Large intestine (tissue), 3 donors: ENCODE results near the gene RASGEF1C. TPM values are rescaled to one million over a fixed set of nuclear protein-coding genes. Genes with fewer than 3 reads are reported as not detected.

Source experiments
- DNase-seq, 2 donors: peaks; one replicate each; pipeline versions ENCODE4 v3.0.0 to v3.0.0-alpha.2; 2013
- H3K27ac ChIP-seq: one replicate; pipeline ENCODE4 v1.5.1; 2013; ENCODE audit warnings: low read length
- H3K27me3 ChIP-seq: 2 replicates; pipeline ENCODE4 v1.6.1; 2013; ENCODE audit warnings: low read length; ENCODE audit not compliant: control insufficient read depth, insufficient read depth
- H3K36me3 ChIP-seq: 2 replicates; pipeline ENCODE4 v1.6.1; 2013; ENCODE audit warnings: low read length; ENCODE audit not compliant: control insufficient read depth, insufficient read depth
- H3K4me1 ChIP-seq: one replicate; pipeline ENCODE4 v1.6.1; 2013; ENCODE audit warnings: low read length; ENCODE audit not compliant: control insufficient read depth, insufficient read depth
- H3K4me3 ChIP-seq: one replicate; pipeline ENCODE4 v1.5.1; 2013; ENCODE audit warnings: low read length
- H3K9me3 ChIP-seq: one replicate; pipeline ENCODE4 v1.6.1; 2013; ENCODE audit warnings: mild to moderate bottlenecking, low read depth, low read length, moderate library complexity; ENCODE audit not compliant: control insufficient read depth
- WGBS: methylation state at CpG from one replicate; pipeline ENCODE4 v1.1.5; 2013; ENCODE audit warnings: low lambda C conversion rate; ENCODE audit not compliant: insufficient coverage; 5-methylcytosine and 5-hydroxymethylcytosine counted together
- polyA plus RNA-seq: library from polyadenylated mRNA; unstranded; fragments of 120-200 nt; gene quantifications from one replicate; pipeline ENCODE4 v1.2.1, GENCODE V29; 2013

Gene RASGEF1C
- polyA plus RNA-seq, 1 donor = 1.3 TPM

DNA sequence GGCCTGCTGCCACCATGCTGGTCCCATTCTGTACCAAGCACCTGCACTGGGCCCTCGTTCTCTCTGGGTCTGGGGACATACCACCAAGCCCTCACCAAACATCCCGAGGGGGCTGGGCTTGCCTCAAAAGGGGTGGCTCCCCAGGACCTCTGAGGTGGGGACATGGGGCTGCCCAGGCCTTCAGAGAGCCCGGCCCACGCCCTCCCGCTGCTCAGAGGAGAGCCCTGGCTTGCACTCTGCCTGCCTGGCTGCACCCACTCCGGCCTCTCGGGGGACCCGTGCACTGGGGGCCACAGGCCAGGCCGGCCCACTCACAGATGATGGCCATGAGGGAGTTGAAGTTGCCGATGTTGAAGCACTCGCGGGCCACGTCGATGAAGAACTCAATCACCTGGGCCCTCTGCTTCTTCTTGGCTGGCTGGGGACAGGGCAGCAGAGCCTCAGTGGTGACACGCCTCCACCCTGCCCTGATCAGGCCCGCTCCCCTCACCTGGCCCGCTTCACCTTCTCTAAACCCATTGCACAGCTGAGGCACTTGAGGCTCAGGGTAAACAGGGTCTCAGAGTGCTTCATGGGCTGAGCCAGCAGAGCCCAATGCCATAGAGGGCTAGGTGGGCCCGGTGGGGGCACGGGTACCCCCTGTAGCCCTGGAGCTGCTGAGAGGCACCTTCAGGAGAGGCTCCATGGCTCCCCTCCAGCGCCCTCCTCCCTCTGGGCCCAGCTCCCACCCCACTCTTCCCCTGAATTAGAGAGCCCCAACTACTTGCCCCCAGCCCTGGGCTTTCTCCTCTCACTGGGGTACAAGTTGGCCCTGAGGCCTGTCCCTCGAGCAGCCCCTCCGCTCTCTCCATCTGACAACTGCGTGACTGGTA, 89.7 kb downstream of the RASGEF1C start:
- Histone ChIP-seq H3K27me3 (no peaks in the 10 kb centered on the region), H3K27ac (no peak overlapping the region), H3K4me1 (no peaks in the 10 kb centered on the region), H3K4me3 (no peak overlapping the region), H3K9me3 (peaks cover 2% of the 10 kb centered on the region), H3K36me3 (no peaks in the 10 kb centered on the region)
- no peak for DNase-seq
- WGBS = no CpG with 5 or more reads among the region's 23 CpGs

DNA sequence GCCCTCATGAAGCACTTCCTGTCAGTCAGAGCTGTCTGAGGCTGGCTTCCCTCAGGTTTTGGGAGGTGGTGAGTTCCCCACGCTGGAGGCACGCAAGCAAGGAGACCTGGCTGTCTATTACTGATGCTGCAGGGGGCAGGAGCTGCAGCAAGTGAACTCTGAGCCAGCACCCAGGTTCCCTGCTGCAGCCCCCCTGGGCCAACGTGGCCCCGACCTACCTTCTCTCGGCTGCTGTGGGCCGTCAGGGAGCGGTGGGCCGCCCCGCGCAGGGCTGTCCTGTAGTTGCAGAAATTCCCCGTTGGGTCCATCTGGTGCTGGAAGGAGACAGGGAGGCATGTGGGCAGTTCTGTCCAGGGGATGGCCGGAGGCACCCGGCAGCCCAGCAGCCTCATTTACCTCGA, 90.6 kb downstream of the RASGEF1C start:
- no peak for DNase-seq
- no peaks in the 10 kb centered on the region for H3K4me1 ChIP-seq
- H3K9me3 ChIP-seq = peaks cover 2% of the 10 kb centered on the region
- no peak overlapping the region for H3K27ac ChIP-seq
- H3K4me3 ChIP-seq = no peak overlapping the region
- no peaks in the 10 kb centered on the region for H3K36me3 ChIP-seq
- WGBS = no CpG with 5 or more reads among the region's 14 CpGs
- no peaks in the 10 kb centered on the region for H3K27me3 ChIP-seq

DNA sequence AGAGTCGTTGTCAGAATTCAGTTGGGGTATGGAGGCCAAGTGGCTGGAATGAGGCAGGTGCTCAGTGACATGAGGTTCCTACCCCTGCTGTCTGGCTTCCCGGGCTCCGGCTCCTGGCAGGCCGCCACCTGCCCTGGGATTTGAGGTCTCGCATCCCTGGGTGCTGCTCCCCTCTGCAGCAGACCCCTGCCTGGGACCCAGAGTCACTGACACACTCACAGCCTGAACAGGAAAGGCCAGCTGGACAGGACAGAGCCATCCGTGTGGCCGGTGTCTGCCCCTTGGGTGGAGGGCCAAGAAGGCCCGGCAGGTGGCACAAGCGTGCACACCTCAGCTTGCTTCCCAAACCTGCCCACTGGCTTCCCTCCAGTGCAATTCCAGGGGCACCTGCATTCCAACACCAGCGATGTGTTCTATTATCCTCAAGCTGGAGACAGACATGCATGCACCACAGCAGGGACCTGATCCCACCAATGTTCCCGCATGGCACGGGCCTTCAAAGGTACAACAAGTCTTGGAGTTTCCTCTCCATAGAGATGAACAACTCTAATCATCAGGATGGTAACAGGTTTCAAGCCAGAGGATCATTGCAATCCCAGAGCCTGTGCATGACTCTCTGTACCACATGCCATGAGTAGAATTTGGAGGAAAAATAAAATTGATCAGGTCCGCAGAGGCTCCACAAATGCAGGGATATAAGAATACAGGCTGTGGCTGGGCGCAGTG, 91.8 kb downstream of the RASGEF1C start:
- 80% methylated on average over 1 of the region's 14 CpGs for WGBS
- Histone ChIP-seq H3K27me3 (no peaks in the 10 kb centered on the region), H3K27ac (no peak overlapping the region), H3K36me3 (no peaks in the 10 kb centered on the region), H3K4me3 (no peak overlapping the region), H3K4me1 (no peaks in the 10 kb centered on the region), H3K9me3 (peaks cover 2% of the 10 kb centered on the region)
- no peak for DNase-seq

DNA sequence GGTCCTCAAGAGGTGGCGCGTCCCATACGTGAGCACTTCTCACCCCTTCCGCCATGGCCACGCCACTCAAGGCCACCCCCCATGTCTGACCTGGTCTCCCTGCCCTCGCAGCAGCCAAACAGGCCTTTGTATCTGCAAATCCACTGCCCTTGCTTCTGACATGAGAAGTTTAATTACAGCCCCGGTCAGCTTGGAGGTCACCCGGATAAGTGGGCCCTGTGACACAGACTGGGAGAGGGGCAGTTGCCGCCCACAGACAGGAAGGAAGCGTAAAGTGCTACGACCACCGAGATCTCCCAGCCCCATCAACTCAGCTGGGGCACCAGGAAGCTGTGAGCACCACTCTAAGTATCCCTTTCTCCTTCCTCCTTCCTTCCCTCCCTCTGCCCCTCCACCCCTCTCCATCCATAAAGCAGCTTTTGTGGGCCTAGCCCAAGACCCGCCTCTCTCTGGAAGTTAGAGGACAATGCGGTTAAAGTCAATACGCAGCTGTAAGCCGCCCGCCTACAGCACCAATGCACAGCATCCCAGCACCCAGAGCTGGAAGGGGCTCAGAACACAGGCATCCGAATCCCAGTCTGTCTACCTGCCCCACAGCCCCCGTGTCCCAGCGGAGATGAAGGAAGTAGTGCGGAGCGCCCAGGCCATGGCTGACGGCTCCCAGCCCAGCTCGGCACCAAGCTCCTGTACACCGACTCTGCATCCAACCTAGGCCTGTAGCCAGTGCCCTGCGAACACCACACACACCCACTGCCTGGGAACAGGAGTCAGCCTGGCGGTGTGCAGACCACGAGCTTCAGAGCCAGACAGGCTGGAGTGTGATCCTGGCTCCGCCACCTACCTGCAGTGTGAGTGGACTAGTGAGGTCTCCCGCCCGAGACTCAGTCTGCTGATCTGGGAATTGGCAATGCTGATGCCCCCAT, 92.7 kb downstream of the RASGEF1C start:
- no CpG with 5 or more reads among the region's 31 CpGs for WGBS
- H3K27ac ChIP-seq = no peak overlapping the region
- H3K4me1 ChIP-seq = no peaks in the 10 kb centered on the region
- H3K27me3 ChIP-seq = no peaks in the 10 kb centered on the region
- no peaks in the 10 kb centered on the region for H3K36me3 ChIP-seq
- H3K9me3 ChIP-seq = peaks cover 2% of the 10 kb centered on the region
- H3K4me3 ChIP-seq = no peak overlapping the region
- DNase-seq = no peak

DNA sequence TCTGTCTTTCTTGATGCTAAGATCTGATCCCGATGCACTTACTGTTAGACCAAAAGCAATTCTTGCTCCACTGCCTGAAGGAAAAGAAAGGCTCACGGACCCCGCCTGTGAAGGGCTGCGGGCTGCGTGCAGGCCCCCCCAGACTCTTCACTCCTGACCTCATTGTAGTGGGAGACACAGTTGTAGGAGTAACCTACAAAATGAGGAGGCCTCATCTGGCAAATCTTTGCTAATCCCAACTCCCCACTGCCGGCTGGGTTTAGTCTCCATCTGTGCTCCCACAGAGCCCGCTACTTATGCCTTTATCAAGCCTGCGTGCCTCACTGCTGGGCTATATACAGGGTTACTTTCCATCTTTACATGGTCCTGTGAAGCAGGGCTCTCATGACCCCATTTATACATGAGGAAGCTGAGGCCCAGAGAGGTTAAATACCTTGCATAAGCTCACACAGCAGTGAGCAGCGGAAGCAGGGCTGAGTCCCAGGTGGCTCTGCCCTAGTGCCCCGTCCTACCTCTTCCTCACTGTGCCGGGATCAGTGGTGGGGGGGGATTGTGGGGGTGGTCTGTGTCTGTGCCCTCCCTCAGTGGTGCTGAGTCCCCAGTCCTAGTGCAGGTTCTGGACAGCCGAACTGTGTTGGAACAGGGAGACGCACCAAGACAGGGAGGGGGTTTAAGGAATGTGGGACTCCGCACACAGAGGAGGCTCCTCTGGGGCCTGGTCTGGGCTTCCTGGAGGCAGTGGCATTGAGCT, 93.5 kb downstream of the RASGEF1C start:
- WGBS = no CpG with 5 or more reads among the region's 14 CpGs

DNA sequence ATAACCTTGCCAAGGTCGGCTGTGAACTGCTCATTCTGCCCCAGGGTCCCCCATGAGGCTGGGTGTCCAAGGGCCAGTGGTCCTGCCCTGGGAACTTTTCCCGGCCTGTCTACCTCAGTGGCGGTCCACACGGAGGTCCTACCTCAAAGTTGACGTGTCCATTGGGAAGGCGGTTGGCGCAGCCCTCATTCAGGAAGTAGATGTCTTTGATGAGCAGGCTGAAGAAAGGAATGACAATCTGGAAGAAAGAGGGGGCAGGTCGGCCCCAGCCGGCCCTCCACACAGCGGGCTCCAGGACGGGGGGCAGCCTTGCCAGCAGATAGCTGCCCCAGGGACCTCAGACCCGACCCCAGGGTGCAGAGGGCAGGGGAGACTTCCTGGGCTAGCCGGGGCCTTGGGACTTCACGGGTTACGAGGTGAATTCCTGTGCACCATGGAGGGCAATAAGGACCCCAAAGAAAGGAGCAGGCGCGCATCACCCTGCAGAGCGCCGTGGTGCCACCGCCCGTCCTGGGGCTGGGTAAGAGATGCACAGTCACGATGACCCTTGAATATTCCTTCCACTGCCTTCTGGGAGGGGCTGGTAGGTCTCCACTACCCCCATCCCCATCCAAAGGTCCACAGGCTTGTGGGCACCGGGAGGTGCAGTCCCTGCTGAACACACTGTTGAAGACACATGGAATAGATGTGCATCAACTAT, 94.6 kb downstream of the RASGEF1C start:
- no peak overlapping the region for H3K4me3 ChIP-seq
- DNase-seq = no peak
- H3K4me1 ChIP-seq = no peaks in the 10 kb centered on the region
- H3K9me3 ChIP-seq = peaks cover 2% of the 10 kb centered on the region
- H3K27ac ChIP-seq = no peak overlapping the region
- no CpG with 5 or more reads among the region's 23 CpGs for WGBS
- no peaks in the 10 kb centered on the region for H3K36me3 ChIP-seq
- no peaks in the 10 kb centered on the region for H3K27me3 ChIP-seq

More for the DNA sequence above, 93.5 kb downstream of the RASGEF1C start:
- no peaks in the 10 kb centered on the region for H3K4me1 ChIP-seq
- peaks cover 2% of the 10 kb centered on the region for H3K9me3 ChIP-seq
- H3K36me3 ChIP-seq = no peaks in the 10 kb centered on the region
- no peaks in the 10 kb centered on the region for H3K27me3 ChIP-seq
- no peak overlapping the region for H3K27ac ChIP-seq
- no peak overlapping the region for H3K4me3 ChIP-seq
- DNase-seq = no peak

DNA sequence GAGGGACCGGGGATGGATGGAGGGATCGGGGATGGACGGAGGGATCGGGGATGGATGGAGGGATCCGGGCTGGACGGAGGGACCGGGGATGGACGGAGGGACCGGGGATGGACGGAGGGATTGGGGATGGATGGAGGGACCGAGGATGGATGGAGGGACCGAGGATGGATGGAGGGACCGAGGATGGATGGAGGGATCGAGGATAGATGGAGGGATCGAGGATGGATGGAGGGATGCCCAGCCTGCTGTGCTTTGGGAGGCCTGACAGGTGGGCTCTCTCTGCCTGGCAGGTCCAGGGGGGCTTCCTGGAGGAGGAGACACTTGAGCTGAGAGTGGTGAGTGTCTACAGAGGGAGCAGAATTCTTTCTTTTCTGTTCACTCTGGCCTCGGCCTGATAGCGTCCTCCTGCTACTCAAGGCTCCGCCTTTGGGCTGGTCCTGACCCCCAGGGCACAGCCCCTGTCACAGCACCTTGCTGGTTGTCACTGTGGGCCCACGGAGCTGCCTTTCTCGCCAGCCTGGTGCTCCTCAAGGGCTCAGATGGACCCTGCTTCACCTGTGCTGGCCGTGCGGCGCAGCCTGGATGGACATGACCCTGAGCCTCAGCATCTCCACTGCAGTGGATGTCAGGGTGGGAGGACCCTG, 95.2 kb downstream of the RASGEF1C start:
- 90% methylated on average over 2 of the region's 23 CpGs for WGBS
- no peaks in the 10 kb centered on the region for H3K4me1 ChIP-seq
- no peak overlapping the region for H3K27ac ChIP-seq
- H3K36me3 ChIP-seq = no peaks in the 10 kb centered on the region
- H3K9me3 ChIP-seq = peaks cover 2% of the 10 kb centered on the region
- H3K4me3 ChIP-seq = no peak overlapping the region
- no peaks in the 10 kb centered on the region for H3K27me3 ChIP-seq
- no peak for DNase-seq

DNA sequence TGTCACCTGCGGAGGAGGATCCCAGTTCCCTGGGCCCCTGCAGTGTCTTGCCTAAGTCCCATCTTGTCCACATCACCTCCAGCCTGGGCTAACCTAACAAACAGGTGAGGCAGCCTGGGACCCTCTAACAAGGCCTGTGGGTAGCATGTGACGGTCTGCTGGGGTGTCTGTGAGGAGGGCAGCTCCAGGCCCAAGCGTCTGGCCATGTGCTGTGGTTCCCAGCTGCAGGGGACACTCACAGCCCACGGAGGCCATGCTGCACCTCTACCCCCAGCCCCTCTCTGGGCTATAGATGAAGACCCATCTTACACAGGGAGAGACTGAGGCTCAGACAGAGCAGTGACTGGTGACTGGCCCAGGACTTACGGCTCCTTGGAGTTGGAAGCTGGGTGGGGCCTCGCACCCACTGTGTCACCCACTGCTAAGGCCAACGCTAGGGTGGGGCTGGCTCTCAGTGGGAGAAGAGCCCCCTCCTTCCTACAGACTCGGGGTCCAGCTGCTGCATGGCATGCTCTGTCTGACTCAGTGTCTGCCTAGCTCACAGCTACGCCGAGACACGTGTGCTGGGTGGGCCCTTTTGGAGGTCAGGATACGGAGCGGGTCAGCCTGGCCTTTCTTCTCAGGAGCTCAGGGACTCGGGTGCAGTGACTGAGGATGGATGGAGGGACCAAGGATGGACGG, 96.7 kb downstream of the RASGEF1C start:
- H3K4me3 ChIP-seq = no peak overlapping the region
- WGBS = no CpG with 5 or more reads among the region's 15 CpGs
- H3K4me1 ChIP-seq = no peaks in the 10 kb centered on the region
- DNase-seq = no peak
- no peak overlapping the region for H3K27ac ChIP-seq
- H3K36me3 ChIP-seq = no peaks in the 10 kb centered on the region
- no peaks in the 10 kb centered on the region for H3K27me3 ChIP-seq
- H3K9me3 ChIP-seq = peaks cover 4% of the 10 kb centered on the region
